Endothelial cell of umbilical vein (primary cell): Measurements from ENCODE around the gene PBXIP1.

Experiments
- JUN ChIP-seq: IDR thresholded peaks from 2 replicates; pipeline ENCODE4 v1.6.1; 2011; ENCODE audit warnings: borderline replicate concordance, low read depth; ENCODE audit not compliant: insufficient read length, insufficient read depth
- MYC ChIP-seq: IDR thresholded peaks from one replicate; pipeline ENCODE4 v1.6.1; 2011; ENCODE audit warnings: mild to moderate bottlenecking, low read depth, low read length
- POLR2A ChIP-seq: IDR thresholded peaks from 2 replicates; pipeline ENCODE4 v1.6.1; 2012; ENCODE audit warnings: low read depth, mild to moderate bottlenecking, control low read depth, low read length
- TF ChIP-seq, protein P1 (sequence below), 2 donors: IDR thresholded peaks; 1 replicate in 1 of 2; 2 replicates in 1 of 2; pipeline ENCODE4 v1.5.1; 2011; ENCODE audit warnings: low read length in 2 of 2, mild to moderate bottlenecking in 2 of 2, moderate library complexity in 2 of 2, control low read depth in 1 of 2, inconsistent platforms in 1 of 2, low read depth in 1 of 2; ENCODE audit not compliant: insufficient read depth in 1 of 2; ENCODE audit errors: extremely low read depth in 1 of 2
- TF ChIP-seq, protein P2 (sequence below): IDR thresholded peaks from 2 replicates; pipeline ENCODE4 v1.6.1; 2011; ENCODE audit not compliant: insufficient read depth, insufficient read length

DNA sequence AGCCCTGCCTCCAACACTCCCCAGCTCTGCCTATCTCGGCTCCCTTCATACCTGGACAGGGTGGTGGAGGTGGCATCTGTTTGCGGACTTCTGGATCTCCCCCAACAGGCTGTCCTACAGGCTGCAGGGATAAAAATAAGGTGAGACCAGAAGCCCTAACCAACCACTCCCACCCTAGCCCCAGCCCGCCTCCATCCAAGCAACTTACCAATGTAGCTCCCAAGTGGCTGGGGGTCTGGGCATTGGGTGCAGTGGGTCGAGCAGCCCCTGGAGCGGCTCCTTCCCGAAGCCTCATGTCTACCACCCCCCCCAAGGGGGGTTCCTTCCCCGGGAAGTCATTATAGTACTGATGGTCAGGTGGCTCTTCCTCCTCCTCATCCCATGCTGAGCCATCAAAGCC lies 10.2 kb upstream of the PBXIP1 start:
- TF ChIP-seq POLR2A (no peak), JUN (no peak), MYC (no peak)
- TF ChIP-seq, protein P1, sequence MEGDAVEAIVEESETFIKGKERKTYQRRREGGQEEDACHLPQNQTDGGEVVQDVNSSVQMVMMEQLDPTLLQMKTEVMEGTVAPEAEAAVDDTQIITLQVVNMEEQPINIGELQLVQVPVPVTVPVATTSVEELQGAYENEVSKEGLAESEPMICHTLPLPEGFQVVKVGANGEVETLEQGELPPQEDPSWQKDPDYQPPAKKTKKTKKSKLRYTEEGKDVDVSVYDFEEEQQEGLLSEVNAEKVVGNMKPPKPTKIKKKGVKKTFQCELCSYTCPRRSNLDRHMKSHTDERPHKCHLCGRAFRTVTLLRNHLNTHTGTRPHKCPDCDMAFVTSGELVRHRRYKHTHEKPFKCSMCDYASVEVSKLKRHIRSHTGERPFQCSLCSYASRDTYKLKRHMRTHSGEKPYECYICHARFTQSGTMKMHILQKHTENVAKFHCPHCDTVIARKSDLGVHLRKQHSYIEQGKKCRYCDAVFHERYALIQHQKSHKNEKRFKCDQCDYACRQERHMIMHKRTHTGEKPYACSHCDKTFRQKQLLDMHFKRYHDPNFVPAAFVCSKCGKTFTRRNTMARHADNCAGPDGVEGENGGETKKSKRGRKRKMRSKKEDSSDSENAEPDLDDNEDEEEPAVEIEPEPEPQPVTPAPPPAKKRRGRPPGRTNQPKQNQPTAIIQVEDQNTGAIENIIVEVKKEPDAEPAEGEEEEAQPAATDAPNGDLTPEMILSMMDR (IDR thresholded peaks at IDR 0.05; ENCODE audit: extremely low read depth in 1 of 2, insufficient read depth in 1 of 2, low read depth in 1 of 2, low read length in 2 of 2): no peak
- TF ChIP-seq, protein P2, sequence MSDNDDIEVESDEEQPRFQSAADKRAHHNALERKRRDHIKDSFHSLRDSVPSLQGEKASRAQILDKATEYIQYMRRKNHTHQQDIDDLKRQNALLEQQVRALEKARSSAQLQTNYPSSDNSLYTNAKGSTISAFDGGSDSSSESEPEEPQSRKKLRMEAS: no peak
